Tibial nerve (tissue), 4 donors: Measurements from ENCODE around the gene APLP2. TPM values are rescaled to one million over a fixed set of nuclear protein-coding genes. Genes with fewer than 3 reads are reported as not detected.

Source experiments
- DNase-seq, 2 donors: peaks; one replicate each; pipeline ENCODE4 v3.0.0-alpha.2; 2019; ENCODE audit warnings: low spot score in 2 of 2
- H3K27ac ChIP-seq, 4 donors: fragments of 200-600 bp; sonication (generic) in 3 of 4; one replicate each; pipeline ENCODE4 v1.5.1; 2017 to 2019; ENCODE audit warnings: mild to moderate bottlenecking in 1 of 4
- H3K27me3 ChIP-seq, 2 donors: fragments of 200-600 bp; sonication (generic) in 1 of 2; one replicate each; pipeline versions ENCODE4 v1.5.1 to v1.6.0; 2017 to 2019
- H3K36me3 ChIP-seq, 3 donors: fragments of 200-600 bp; sonication (generic); one replicate each; pipeline ENCODE4 v1.5.1; 2018 to 2019
- H3K4me1 ChIP-seq, 4 donors: fragments of 200-600 bp; sonication (generic) in 3 of 4; one replicate each; pipeline ENCODE4 v1.5.1; 2017 to 2019
- H3K4me3 ChIP-seq, 4 donors: fragments of 200-600 bp; sonication (generic) in 3 of 4; one replicate each; pipeline ENCODE4 v1.5.1; 2017 to 2019; ENCODE audit warnings: mild to moderate bottlenecking in 1 of 4, moderate library complexity in 1 of 4
- H3K9me3 ChIP-seq, 4 donors: fragments of 200-600 bp; sonication (generic) in 3 of 4; one replicate each; pipeline ENCODE4 v1.5.1; 2017 to 2019
- CTCF ChIP-seq, 5 experiments: fragments of 200-600 bp in 3 of 5; fragments of 450-650 bp in 2 of 5; sonication (generic) in 3 of 5; IDR thresholded peaks; one replicate each; pipeline ENCODE4 v1.5.1; 2016 to 2019; ENCODE audit warnings: antibody characterized with exemption in 5 of 5, mild to moderate bottlenecking in 3 of 5, moderate library complexity in 2 of 5
- EP300 ChIP-seq, 2 donors: sonication (generic); formaldehyde crosslinking; IDR thresholded peaks; one replicate each; pipeline ENCODE4 v1.6.1; 2017; ENCODE audit warnings: antibody characterized with exemption in 2 of 2, mild to moderate bottlenecking in 1 of 2
- POLR2A ChIP-seq, 2 donors: fragments of 450-650 bp; IDR thresholded peaks; one replicate each; pipeline ENCODE4 v1.6.1; 2017; ENCODE audit warnings: antibody characterized with exemption in 2 of 2, mild to moderate bottlenecking in 2 of 2, moderate library complexity in 2 of 2
- WGBS, 2 donors: methylation state at CpG; one replicate each; pipeline ENCODE4 v1.1.5; 2018; 5-methylcytosine and 5-hydroxymethylcytosine counted together
- total RNA-seq, 4 donors: library from RNA; depleted of rRNA; stranded (reverse); fragments of >200 nt; gene quantifications; one replicate each; pipeline ENCODE4 v1.1.0, GENCODE V29; 2016

APLP2 gene
- total RNA-seq, 4 donors from 2014 or later = 200 to 229 (median 212) TPM

- no peak for TF ChIP-seq EP300 (IDR thresholded peaks at IDR 0.05)
- TF ChIP-seq POLR2A (IDR thresholded peaks at IDR 0.05) = no peak
- TF ChIP-seq CTCF (IDR thresholded peaks at IDR 0.05) = no peak
- H3K4me1 ChIP-seq = no peaks in the 10 kb centered on the region
- no peaks in the 10 kb centered on the region for H3K9me3 ChIP-seq
- no peak overlapping the region for H3K27ac ChIP-seq
- WGBS, 2 donors = 95 to 100% methylated on average over 1 of the region's 1 CpG
- no peak for DNase-seq
- H3K4me3 ChIP-seq = no peak overlapping the region
- H3K27me3 ChIP-seq = no peaks in the 10 kb centered on the region
- H3K36me3 ChIP-seq = no peaks in the 10 kb centered on the region
These were observed 44.3 kb upstream of the APLP2 start for GRCh38 chr11:130025371-130025770.

GRCh38 chr11:130029137-130029536 is 40.6 kb upstream of the APLP2 start:
- Histone ChIP-seq H3K36me3 (no peaks in the 10 kb centered on the region), H3K27ac (no peak overlapping the region), H3K4me1 (no peaks in the 10 kb centered on the region), H3K9me3 (no peaks in the 10 kb centered on the region), H3K4me3 (no peak overlapping the region), H3K27me3 (no peaks in the 10 kb centered on the region)
- TF ChIP-seq POLR2A (IDR thresholded peaks at IDR 0.05) = no peak
- no peak for TF ChIP-seq CTCF (IDR thresholded peaks at IDR 0.05)
- TF ChIP-seq EP300 (IDR thresholded peaks at IDR 0.05) = no peak
- 81 to 87% methylated on average over 3 of the region's 3 CpGs for WGBS, 2 donors
- DNase-seq = no peak

GRCh38 chr11:130031056-130031455 is 38.6 kb upstream of the APLP2 start:
- H3K36me3 ChIP-seq = no peaks in the 10 kb centered on the region
- no peak for TF ChIP-seq CTCF (IDR thresholded peaks at IDR 0.05)
- TF ChIP-seq EP300 (IDR thresholded peaks at IDR 0.05) = no peak
- TF ChIP-seq POLR2A (IDR thresholded peaks at IDR 0.05) = no peak
- H3K4me3 ChIP-seq = no peak overlapping the region
- no peak overlapping the region for H3K27ac ChIP-seq
- no peaks in the 10 kb centered on the region for H3K27me3 ChIP-seq
- no peaks in the 10 kb centered on the region for H3K4me1 ChIP-seq
- no peaks in the 10 kb centered on the region for H3K9me3 ChIP-seq
- WGBS, 2 donors = 71 to 88% methylated on average over 1 of the region's 1 CpG
- no peak for DNase-seq

GRCh38 chr11:130031945-130032344 is 37.7 kb upstream of the APLP2 start:
- TF ChIP-seq CTCF (IDR thresholded peaks at IDR 0.05) = no peak
- TF ChIP-seq EP300 (IDR thresholded peaks at IDR 0.05) = no peak
- TF ChIP-seq POLR2A (IDR thresholded peaks at IDR 0.05) = no peak
- H3K36me3 ChIP-seq = no peaks in the 10 kb centered on the region
- no peak overlapping the region for H3K4me3 ChIP-seq
- DNase-seq = no peak
- WGBS, 2 donors = 90 to 97% methylated on average over 2 of the region's 2 CpGs
- H3K27me3 ChIP-seq = no peaks in the 10 kb centered on the region
- H3K4me1 ChIP-seq = no peaks in the 10 kb centered on the region
- no peak overlapping the region for H3K27ac ChIP-seq
- H3K9me3 ChIP-seq = no peaks in the 10 kb centered on the region

GRCh38 chr11:130032931-130033330 is 36.8 kb upstream of the APLP2 start:
- 89 to 94% methylated on average over 41 to 44 of the region's 44 CpGs for WGBS, 2 donors
- H3K27me3 ChIP-seq = no peaks in the 10 kb centered on the region
- H3K9me3 ChIP-seq = no peaks in the 10 kb centered on the region
- TF ChIP-seq POLR2A (IDR thresholded peaks at IDR 0.05) (no peak), CTCF (IDR thresholded peaks at IDR 0.05) (no peak), EP300 (IDR thresholded peaks at IDR 0.05) (no peak)
- no peaks in the 10 kb centered on the region for H3K36me3 ChIP-seq
- no peak overlapping the region for H3K27ac ChIP-seq
- H3K4me3 ChIP-seq = no peak overlapping the region
- DNase-seq = no peak
- no peaks in the 10 kb centered on the region for H3K4me1 ChIP-seq
